Mucosa of rectum (tissue), 2 donors: ENCODE results near the gene UTS2B.

Experiments used
- H3K27ac ChIP-seq, 2 donors: one replicate each; pipeline ENCODE4 v1.7.0; 2013; ENCODE audit warnings: inconsistent platforms in 2 of 2, low read depth in 2 of 2, low read length in 2 of 2
- H3K27me3 ChIP-seq, 2 donors: one replicate each; pipeline ENCODE4 v1.7.0; 2013; ENCODE audit warnings: low read length in 2 of 2; ENCODE audit not compliant: control insufficient read depth in 2 of 2, insufficient read depth in 2 of 2
- H3K36me3 ChIP-seq, 2 donors: one replicate each; pipeline ENCODE4 v1.7.0; 2013; ENCODE audit warnings: low read length in 2 of 2; ENCODE audit not compliant: control insufficient read depth in 2 of 2, insufficient read depth in 2 of 2
- H3K4me1 ChIP-seq, 2 donors: one replicate each; pipeline ENCODE4 v1.7.0; 2013; ENCODE audit warnings: low read length in 2 of 2, mild to moderate bottlenecking in 1 of 2; ENCODE audit not compliant: control insufficient read depth in 2 of 2, insufficient read depth in 2 of 2
- H3K4me3 ChIP-seq, 2 donors: one replicate each; pipeline ENCODE4 v1.7.0; 2013; ENCODE audit warnings: low read length in 2 of 2
- H3K9ac ChIP-seq, 2 donors: one replicate each; pipeline ENCODE4 v1.7.0; 2013; ENCODE audit warnings: low read length in 2 of 2, low read depth in 1 of 2, mild to moderate bottlenecking in 1 of 2
- H3K9me3 ChIP-seq, 2 donors: one replicate each; pipeline ENCODE4 v1.7.0; 2013; ENCODE audit warnings: low read length in 2 of 2; ENCODE audit not compliant: control insufficient read depth in 2 of 2
- donor health status: healthy.
- donor health status: Normal muscosa, but diverticular disease.

The UTS2B gene

DNA sequence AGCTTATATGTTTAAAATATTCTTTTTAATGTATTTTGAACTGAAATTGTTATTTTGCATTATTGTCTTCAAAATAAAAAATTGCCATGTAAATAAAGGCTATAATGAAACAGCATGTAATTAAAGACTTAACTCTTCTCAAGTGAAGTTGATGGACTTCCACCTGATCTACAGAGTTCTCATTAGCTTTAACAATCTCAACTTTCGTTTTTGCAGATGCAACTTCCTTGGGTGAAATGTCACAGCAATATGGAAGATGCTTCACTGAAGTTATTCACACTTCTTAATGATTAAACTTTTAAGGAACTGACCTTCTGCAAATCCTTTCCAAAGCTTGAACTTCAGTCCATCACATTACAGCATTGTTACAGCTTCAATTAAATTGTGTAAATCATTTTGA lies 67.7 kb downstream of the UTS2B start:
- H3K36me3 ChIP-seq, result no peaks in the 10 kb centered on the region
- no peak overlapping the region for H3K27ac ChIP-seq
- H3K4me3 ChIP-seq, result no peak overlapping the region
- H3K27me3 ChIP-seq, result no peaks in the 10 kb centered on the region
- no peaks in the 10 kb centered on the region for H3K9me3 ChIP-seq
- no peak overlapping the region for H3K9ac ChIP-seq
- no peaks in the 10 kb centered on the region for H3K4me1 ChIP-seq

- Histone ChIP-seq H3K9me3 (no peaks in the 10 kb centered on the region), H3K4me3 (no peak overlapping the region), H3K36me3 (no peaks in the 10 kb centered on the region), H3K27me3 (no peaks in the 10 kb centered on the region), H3K4me1 (no peaks in the 10 kb centered on the region), H3K9ac (no peak overlapping the region), H3K27ac (no peak overlapping the region)
These were observed 69.1 kb downstream of the UTS2B start for GRCh38 chr3:191261304-191261638.

DNA sequence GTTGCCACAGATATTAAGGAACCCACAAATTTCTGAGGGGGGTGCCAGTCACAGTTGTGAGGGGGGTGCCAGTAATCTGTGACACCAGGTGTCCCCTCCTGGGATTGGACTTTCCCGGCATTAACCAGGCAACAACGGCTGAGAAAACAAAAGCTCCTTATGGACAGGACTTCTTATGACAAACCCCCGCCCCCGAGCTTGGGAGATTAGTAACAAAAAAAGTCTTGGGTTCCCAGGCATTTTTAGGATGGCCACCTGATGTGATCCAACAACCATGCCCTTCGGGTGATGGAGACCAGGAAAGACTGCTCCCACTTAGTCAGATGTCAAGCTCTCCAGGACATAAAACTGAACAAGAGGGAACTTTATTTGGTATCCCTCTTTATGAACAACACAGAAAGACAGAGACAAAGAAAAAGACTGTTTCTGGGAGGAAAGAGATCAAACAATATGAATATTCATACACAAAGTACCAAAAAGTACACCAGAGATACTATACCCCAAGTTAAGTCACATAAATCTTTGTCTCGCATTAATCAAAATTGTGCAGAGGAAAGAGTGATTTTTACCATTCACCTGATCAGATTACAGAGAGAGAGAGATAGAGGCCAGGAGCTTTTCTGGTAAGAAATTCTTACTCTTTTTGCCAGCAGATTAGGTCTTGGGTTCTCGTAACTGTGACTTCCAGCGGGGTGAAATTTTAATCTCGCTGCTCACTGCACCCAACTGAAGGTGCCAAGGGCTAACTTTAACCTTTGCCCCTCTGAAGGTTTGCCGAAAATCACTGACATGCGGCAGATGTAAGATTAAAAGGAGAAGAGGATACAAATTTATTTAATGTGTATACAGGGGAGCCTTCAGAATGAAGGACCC lies 69.7 kb downstream of the UTS2B start:
- no peaks in the 10 kb centered on the region for H3K4me1 ChIP-seq
- H3K4me3 ChIP-seq, result no peak overlapping the region
- H3K9ac ChIP-seq, result no peak overlapping the region
- H3K27ac ChIP-seq, result no peak overlapping the region
- no peaks in the 10 kb centered on the region for H3K36me3 ChIP-seq
- H3K9me3 ChIP-seq, result no peaks in the 10 kb centered on the region
- no peaks in the 10 kb centered on the region for H3K27me3 ChIP-seq

DNA sequence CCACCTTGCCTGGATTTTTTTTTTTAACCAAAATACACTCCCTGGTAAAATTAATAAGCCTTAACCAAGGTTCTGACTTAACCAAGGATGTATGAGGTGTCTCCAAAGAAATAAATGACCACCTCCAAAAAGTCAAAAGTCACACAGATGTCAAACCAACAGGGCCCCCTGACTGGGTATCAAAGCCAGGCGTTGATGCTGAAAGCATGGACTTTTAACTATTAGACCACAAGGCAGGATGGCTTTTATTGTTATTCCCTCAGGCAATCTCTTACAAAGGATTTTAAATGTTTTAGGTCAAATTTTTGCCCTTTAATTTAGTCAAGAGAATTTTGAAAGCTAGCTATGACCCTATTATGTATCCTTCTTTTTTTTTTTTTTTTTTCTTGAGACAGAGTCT lies 70.8 kb downstream of the UTS2B start:
- H3K27ac ChIP-seq, result no peak overlapping the region

DNA sequence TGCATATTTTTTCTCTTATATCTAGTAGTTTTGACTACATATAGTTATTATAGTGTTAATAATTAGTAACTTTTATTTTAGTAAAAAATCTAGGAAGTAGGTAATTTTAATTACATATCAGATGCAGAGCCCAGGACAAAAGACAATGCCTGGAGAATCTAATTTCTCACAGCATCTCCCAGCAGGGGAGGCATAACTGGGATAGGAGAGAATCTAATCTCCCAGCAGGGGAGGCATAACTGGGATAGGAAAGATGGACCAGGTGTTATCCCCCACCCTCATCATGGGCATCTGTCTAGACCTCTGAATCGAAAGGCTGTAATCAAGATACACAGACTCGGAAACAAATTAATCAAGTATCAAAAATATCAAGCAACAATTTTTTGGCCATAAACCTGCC lies 73.0 kb downstream of the UTS2B start:
- H3K36me3 ChIP-seq, result no peaks in the 10 kb centered on the region
- no peaks in the 10 kb centered on the region for H3K4me1 ChIP-seq
- no peaks in the 10 kb centered on the region for H3K27me3 ChIP-seq
- no peak overlapping the region for H3K9ac ChIP-seq
- no peak overlapping the region for H3K4me3 ChIP-seq
- H3K27ac ChIP-seq, result no peak overlapping the region
- no peaks in the 10 kb centered on the region for H3K9me3 ChIP-seq

More for the DNA sequence above, 70.8 kb downstream of the UTS2B start:
- H3K9ac ChIP-seq, result no peak overlapping the region
- no peaks in the 10 kb centered on the region for H3K9me3 ChIP-seq
- H3K36me3 ChIP-seq, result no peaks in the 10 kb centered on the region
- no peaks in the 10 kb centered on the region for H3K4me1 ChIP-seq
- no peak overlapping the region for H3K4me3 ChIP-seq
- no peaks in the 10 kb centered on the region for H3K27me3 ChIP-seq

DNA sequence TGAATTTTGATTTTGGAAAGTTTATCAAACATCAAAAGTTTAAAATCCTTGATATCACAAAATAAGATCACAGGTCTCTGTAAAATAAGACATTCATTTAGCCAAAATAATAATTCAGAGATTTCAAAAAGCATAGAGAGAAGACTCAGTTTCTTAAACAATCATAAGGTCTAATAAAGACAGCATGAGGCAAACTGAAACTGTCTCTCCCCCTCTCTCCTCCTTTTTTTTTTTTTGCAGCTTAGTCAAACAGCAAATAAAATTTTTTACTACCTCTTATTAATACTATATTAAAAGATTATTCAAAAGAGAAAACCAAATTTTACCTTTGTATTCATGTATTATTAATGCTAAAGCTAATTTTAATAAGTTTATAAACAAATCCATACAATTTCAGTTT lies 73.9 kb downstream of the UTS2B start:
- Histone ChIP-seq H3K36me3 (no peaks in the 10 kb centered on the region), H3K9me3 (no peaks in the 10 kb centered on the region), H3K4me3 (no peak overlapping the region), H3K27ac (no peak overlapping the region), H3K9ac (no peak overlapping the region), H3K4me1 (no peaks in the 10 kb centered on the region), H3K27me3 (no peaks in the 10 kb centered on the region)

DNA sequence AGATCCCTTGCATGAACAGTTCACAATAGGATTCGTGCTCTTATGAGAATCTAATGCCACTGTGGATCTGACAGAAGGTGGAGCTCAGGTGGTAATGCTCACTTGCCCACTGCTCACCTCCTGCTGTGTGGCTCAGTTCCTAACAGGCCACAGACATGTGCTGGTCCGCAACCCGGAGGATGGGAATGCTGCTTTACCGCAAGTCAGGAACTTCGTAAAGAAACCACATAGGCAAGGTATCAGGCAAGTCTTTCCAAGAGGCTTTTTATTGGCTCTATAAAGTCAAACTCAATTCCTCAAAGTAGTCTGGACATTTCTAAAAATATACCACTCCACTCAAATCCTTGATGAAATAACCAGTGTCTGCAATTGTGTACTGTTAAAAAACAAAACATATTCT lies 75.2 kb downstream of the UTS2B start:
- H3K9me3 ChIP-seq, result no peaks in the 10 kb centered on the region
- no peak overlapping the region for H3K27ac ChIP-seq
- no peak overlapping the region for H3K9ac ChIP-seq
- no peaks in the 10 kb centered on the region for H3K36me3 ChIP-seq
- H3K4me1 ChIP-seq, result no peaks in the 10 kb centered on the region
- H3K27me3 ChIP-seq, result no peaks in the 10 kb centered on the region
- H3K4me3 ChIP-seq, result no peak overlapping the region

DNA sequence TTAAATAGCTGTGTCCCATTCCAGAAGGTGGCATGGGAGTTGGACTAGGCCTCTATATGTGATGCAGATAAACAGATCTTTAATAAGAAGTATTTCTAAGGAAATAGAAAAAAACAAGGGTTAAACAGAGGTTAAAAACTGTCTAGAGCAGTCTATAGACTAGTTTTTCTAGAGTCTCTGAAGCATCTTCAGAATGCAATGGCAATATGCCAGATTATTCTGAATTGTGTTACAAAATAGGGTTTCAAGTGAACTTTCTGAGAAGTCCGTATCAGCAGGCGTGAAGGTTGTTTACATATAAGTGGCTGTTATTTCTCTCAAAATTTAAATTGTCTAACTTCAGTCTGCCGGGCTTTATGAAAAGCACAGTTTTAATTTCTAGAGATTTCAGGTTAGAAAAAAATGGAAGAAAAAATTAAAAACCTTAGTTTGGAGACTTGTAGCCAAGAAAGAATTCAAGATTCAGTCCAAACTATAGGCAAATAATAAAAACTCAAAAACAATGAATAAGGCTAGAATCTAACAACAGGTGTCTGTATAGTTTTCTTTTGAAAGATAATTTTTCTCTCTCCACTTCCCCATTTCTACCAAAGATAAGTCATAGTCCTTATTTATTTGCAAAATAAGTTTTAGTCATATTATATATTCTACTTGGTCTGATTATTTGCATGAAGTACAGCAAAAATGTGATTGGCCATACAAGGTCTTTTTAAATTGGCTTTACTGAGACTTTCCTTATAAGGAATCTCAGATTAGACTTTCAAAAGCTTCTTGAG lies 76.0 kb downstream of the UTS2B start:
- H3K27me3 ChIP-seq, result no peaks in the 10 kb centered on the region
- H3K4me1 ChIP-seq, result no peaks in the 10 kb centered on the region
- no peak overlapping the region for H3K27ac ChIP-seq
- H3K9ac ChIP-seq, result no peak overlapping the region
- no peak overlapping the region for H3K4me3 ChIP-seq
- H3K36me3 ChIP-seq, result no peaks in the 10 kb centered on the region
- H3K9me3 ChIP-seq, result no peaks in the 10 kb centered on the region

GRCh38 chr3:191253089-191253799 lies 77.1 kb downstream of the UTS2B start:
- Histone ChIP-seq H3K27me3 (no peaks in the 10 kb centered on the region), H3K36me3 (no peaks in the 10 kb centered on the region), H3K9ac (no peak overlapping the region), H3K27ac (no peak overlapping the region), H3K4me3 (no peak overlapping the region), H3K9me3 (no peaks in the 10 kb centered on the region), H3K4me1 (no peaks in the 10 kb centered on the region)

DNA sequence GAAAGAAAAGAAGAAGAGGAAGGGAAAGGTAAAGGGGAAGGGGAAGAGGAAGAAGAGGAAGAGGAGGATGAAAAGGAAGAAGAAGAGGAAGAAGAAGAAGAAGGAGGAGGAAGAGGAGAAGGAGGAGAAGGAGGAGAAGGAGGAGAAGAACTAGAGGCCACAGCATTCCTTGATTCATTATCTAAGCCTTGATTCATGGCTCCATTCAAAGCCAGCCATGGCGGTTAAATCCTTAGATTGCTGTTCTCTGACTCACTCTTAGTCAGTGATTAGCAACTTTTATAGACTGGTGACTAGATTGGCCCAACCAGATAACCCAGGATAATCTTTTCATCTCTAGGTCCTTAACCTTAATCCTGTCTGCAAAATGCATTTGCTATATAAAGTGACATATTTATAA lies 83.7 kb downstream of the UTS2B start:
- Histone ChIP-seq H3K9ac (no peak overlapping the region), H3K27ac (no peak overlapping the region), H3K36me3 (no peaks in the 10 kb centered on the region), H3K4me3 (no peak overlapping the region), H3K27me3 (no peaks in the 10 kb centered on the region), H3K4me1 (no peaks in the 10 kb centered on the region), H3K9me3 (no peaks in the 10 kb centered on the region)
